WI38 (cell line): ENCODE measurements around the gene MSL3B.
"Not testable (repeated sequence)": the region's sequence is repeated elsewhere in the genome, so short reads cannot be mapped to it uniquely, and the experiment has no call there.

ENCODE experiments used
- H3K4me3 ChIP-seq: 2 replicates; pipeline ENCODE4 v1.5.1; 2011; ENCODE audit warnings: low read depth, mild to moderate bottlenecking, control low read depth, low read length
- TF ChIP-seq, protein P1 (sequence below): IDR thresholded peaks from 2 replicates; pipeline ENCODE4 v1.5.1; 2012; ENCODE audit warnings: low read depth, mild to moderate bottlenecking, control low read depth, low read length

Gene MSL3B

DNA sequence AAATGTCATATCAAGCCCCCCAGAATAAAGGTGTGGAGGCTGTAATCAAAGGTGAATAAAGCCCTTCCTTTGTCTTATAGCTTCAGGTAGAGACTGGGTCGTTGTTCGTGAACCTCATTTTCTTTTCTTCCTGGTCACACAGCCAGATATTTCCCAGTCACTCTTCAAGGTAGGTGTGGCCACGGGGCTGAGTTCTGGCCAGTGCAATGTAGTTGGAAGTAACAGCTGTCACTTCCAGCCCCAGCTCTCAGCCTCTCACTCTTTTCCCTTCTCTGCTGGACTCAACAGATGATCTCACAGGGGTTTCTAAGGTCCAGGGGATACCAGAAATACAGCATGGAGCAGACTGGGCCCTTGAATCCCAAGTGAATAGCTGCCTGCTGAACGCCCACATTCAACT is 33.2 kb upstream of the MSL3B start:
- TF ChIP-seq, protein P1, sequence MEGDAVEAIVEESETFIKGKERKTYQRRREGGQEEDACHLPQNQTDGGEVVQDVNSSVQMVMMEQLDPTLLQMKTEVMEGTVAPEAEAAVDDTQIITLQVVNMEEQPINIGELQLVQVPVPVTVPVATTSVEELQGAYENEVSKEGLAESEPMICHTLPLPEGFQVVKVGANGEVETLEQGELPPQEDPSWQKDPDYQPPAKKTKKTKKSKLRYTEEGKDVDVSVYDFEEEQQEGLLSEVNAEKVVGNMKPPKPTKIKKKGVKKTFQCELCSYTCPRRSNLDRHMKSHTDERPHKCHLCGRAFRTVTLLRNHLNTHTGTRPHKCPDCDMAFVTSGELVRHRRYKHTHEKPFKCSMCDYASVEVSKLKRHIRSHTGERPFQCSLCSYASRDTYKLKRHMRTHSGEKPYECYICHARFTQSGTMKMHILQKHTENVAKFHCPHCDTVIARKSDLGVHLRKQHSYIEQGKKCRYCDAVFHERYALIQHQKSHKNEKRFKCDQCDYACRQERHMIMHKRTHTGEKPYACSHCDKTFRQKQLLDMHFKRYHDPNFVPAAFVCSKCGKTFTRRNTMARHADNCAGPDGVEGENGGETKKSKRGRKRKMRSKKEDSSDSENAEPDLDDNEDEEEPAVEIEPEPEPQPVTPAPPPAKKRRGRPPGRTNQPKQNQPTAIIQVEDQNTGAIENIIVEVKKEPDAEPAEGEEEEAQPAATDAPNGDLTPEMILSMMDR: no peak

DNA sequence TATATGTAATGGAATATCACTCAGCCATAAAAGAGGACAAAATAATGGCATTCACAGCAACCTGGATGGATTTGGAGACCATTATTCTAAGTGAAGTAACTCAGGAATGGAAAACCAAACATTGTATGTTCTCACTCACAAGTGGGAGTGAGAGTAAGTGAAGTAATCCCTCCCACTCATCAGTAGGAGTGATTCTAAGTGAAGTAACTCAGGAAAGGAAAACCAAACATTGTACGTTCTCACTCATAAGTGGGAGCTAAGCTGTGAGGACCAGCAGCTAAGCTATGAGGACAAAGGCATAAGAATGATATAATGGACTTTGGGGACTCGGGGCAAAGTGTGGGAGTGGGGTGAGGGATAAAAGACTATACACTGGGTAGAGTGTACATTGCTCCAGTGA is 28.1 kb upstream of the MSL3B start:
- not testable (repeated sequence) for H3K4me3 ChIP-seq

More for the DNA sequence above, 33.2 kb upstream of the MSL3B start:
- no peak overlapping the region for H3K4me3 ChIP-seq

- H3K4me3 ChIP-seq: no peak overlapping the region
- TF ChIP-seq, protein P1: no peak
Measured at GRCh38 chr2:233892793-233893192, 24.6 kb upstream of the MSL3B start.

GRCh38 chr2:233882353-233882752 is 14.2 kb upstream of the MSL3B start:
- TF ChIP-seq, protein P1: no peak
- H3K4me3 ChIP-seq: no peak overlapping the region

DNA sequence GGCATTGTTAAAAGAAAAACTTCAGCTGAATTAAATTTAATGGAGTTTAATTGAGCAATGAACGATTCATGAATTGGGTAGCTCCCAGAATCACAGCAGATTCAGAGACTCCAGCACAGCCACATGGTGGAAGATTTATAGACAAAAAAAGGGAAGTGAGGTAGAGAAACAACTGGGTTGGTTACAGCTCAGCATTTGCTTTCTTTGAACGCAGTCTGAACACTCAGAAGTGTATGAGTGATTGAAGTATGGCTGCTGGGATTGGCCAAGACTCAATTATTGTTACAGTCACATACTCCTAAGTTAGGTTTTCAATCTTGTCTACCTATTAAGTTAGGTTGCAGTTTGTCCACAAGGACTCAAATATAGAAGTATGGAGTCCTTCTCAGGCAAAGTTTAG is 3.9 kb upstream of the MSL3B start:
- not testable (repeated sequence) for H3K4me3 ChIP-seq

GRCh38 chr2:233871432-233871831 is 3.2 kb upstream of the MSL3B start:
- TF ChIP-seq, protein P1: no peak
- no peak overlapping the region for H3K4me3 ChIP-seq

GRCh38 chr2:233866479-233866878 is 1.7 kb downstream of the MSL3B start:
- TF ChIP-seq, protein P1: no peak
- no peak overlapping the region for H3K4me3 ChIP-seq

DNA sequence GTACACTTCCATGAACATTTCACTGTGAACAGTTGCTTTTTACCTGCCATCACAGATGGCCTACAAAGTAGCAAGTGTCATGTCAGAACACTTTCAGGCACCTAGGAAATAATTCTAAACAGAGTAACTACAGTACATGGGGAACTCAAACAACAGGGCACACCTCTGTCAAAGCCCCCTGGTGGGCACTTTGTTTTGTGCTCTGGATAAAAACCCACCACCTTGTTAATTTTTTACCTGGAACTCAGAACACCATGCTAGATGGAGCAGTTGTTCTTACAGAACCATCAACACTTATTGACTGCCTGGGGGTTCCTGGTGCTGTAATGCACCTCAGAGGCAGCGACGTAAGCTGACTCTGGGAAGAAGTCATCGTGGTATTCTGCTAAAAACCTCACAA is 2.3 kb downstream of the MSL3B start:
- no peak overlapping the region for H3K4me3 ChIP-seq
- TF ChIP-seq, protein P1: 0 out of 2 replicates have a peak, but pooled peaks have one; percentile 14
